ENCODE results near the gene ZKSCAN4.

The ZKSCAN4 gene

DNA sequence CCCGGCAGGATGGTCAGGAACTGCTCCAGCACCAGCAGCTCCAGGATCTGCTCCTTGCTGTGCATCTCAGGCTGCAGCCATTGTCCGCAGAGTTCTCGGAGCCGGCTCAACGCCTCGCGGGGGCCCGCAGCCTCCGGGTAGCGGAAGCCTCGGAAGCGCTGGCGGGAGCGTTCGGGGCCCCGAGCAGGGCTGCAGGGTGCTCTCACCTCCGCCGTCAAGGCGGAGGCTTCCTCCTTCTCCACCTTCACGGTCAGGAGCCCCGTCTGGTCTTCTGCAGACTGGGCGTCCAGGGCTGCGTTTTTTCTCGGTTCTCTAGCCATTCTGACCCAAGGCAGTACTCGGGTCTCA lies 434 bp downstream of the ZKSCAN4 start:
- peak; percentile 38 for DNase-seq (ENCODE audit: low spot score)
- in situ Hi-C loops (cut with MboI; ENCODE audit: low pct_unique_long_range_greater_than_20kb, low sequenced_read_pairs, unreplicated experiment): no loop called here
- TF ChIP-seq, protein P1, sequence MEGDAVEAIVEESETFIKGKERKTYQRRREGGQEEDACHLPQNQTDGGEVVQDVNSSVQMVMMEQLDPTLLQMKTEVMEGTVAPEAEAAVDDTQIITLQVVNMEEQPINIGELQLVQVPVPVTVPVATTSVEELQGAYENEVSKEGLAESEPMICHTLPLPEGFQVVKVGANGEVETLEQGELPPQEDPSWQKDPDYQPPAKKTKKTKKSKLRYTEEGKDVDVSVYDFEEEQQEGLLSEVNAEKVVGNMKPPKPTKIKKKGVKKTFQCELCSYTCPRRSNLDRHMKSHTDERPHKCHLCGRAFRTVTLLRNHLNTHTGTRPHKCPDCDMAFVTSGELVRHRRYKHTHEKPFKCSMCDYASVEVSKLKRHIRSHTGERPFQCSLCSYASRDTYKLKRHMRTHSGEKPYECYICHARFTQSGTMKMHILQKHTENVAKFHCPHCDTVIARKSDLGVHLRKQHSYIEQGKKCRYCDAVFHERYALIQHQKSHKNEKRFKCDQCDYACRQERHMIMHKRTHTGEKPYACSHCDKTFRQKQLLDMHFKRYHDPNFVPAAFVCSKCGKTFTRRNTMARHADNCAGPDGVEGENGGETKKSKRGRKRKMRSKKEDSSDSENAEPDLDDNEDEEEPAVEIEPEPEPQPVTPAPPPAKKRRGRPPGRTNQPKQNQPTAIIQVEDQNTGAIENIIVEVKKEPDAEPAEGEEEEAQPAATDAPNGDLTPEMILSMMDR (IDR thresholded peaks at IDR 0.05; ENCODE audit: extremely low read depth, insufficient read depth, missing control alignments): no peak

- DNase-seq (ENCODE audit: low spot score): no peak
- in situ Hi-C loops (cut with MboI; ENCODE audit: low pct_unique_long_range_greater_than_20kb, low sequenced_read_pairs, unreplicated experiment): no loop called here
- TF ChIP-seq, protein P1 (IDR thresholded peaks at IDR 0.05; ENCODE audit: extremely low read depth, insufficient read depth, missing control alignments): no peak
Observed at GRCh38 chr6:28250747-28251146, 1.3 kb downstream of the ZKSCAN4 start.

GRCh38 chr6:28248916-28249315 lies 3.2 kb downstream of the ZKSCAN4 start:
- in situ Hi-C loops (cut with MboI; ENCODE audit: low pct_unique_long_range_greater_than_20kb, low sequenced_read_pairs, unreplicated experiment): no loop called here
- TF ChIP-seq, protein P1 (IDR thresholded peaks at IDR 0.05; ENCODE audit: extremely low read depth, insufficient read depth, missing control alignments): no peak
- DNase-seq (ENCODE audit: low spot score): no peak

DNA sequence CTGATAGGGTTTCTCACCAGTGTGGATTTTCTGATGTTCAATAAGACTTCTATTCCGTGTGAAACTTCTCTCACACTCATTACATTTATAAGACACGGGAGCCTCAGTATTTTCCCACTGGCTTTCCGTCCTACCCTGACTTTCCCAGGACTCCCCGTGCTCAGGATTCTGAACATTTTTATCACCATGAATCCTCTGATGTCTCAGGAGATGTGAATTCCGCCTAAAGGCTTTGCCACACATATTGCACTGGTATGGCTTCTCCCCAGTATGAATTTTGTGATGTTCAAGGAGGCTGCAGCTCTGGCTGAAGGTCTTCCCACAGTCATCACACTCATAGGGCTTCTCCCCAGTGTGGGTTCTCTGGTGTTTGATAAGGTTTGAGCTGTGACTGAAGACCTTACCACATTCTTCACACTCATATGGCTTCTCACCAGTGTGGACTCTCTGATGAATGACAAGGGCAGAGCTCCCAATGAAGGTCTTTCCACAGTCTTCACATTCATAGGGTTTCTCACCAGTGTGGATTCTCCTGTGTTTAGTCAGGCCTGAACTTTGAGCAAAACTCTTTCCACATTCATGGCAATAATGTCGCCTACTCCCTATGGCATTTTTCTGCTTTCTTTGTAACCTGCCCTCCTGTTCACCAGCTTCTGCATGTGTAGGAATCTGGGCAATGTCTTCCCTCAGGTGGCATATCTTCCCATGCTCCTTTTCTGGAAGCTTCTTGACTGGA lies 6.7 kb downstream of the ZKSCAN4 start:
- in situ Hi-C loops (cut with MboI; ENCODE audit: low pct_unique_long_range_greater_than_20kb, low sequenced_read_pairs, unreplicated experiment): no loop called here
- DNase-seq (ENCODE audit: low spot score): no peak

DNA sequence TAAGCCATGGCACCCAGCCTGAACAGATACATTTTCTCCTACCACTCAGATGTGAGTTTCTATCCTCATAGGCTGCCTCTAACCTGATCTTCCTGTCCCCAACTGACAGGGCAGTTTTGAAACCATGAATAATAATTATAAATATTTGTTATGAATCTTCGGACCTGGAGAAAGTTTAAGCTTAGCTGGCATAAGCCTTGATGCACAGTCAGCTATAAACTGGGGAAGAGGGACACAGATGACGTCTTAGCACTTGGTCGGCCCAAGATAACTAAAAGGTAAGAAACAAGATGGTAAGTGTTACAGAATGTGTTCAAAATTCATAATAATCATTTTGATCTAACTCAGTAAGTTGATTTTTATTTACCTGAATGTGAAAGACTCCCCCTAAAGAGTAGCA lies 8.1 kb downstream of the ZKSCAN4 start:
- TF ChIP-seq, protein P1 (IDR thresholded peaks at IDR 0.05; ENCODE audit: extremely low read depth, insufficient read depth, missing control alignments): no peak
- in situ Hi-C loops (cut with MboI; ENCODE audit: low pct_unique_long_range_greater_than_20kb, low sequenced_read_pairs, unreplicated experiment): no loop called here
- DNase-seq (ENCODE audit: low spot score): no peak

More for the DNA sequence above, 6.7 kb downstream of the ZKSCAN4 start:
- TF ChIP-seq, protein P1 (IDR thresholded peaks at IDR 0.05; ENCODE audit: extremely low read depth, insufficient read depth, missing control alignments): no peak

DNA sequence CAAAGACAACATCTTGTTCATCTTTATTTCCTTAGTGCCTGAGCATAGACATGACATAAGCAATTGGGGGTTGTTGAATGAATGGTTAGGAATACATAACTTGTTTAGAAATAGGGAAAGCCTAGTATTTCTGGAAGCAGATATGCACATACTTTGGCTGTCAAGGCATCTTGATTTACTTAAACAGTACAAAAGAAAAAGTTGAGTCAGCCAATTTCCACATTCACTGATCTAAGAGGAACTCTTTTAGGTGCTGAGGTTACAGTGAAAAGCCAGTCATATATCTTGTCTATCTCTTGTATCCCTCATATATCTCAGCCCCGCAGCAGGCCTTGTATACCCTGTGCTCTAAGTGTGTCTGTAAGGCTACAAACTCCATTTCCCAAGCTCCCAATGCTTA lies 11.6 kb downstream of the ZKSCAN4 start:
- in situ Hi-C loops (cut with MboI; ENCODE audit: low pct_unique_long_range_greater_than_20kb, low sequenced_read_pairs, unreplicated experiment): no loop called here
- TF ChIP-seq, protein P1 (IDR thresholded peaks at IDR 0.05; ENCODE audit: extremely low read depth, insufficient read depth, missing control alignments): no peak
- no peak for DNase-seq (ENCODE audit: low spot score)

Data from GM13977 (cell line).